GM12891 (cell line): ENCODE data around the gene SQOR.

ENCODE experiments used
- PAX5 ChIP-seq: IDR thresholded peaks from 2 replicates; pipeline ENCODE4 v1.6.1; 2011; ENCODE audit warnings: low read length, moderate library complexity, mild to moderate bottlenecking; ENCODE audit not compliant: insufficient read depth, severe bottlenecking
- POLR2A ChIP-seq: IDR thresholded peaks from 2 replicates; pipeline ENCODE4 v1.6.1; 2011; ENCODE audit warnings: low read depth, low read length, control low read depth
- POLR2AphosphoS5 ChIP-seq: IDR thresholded peaks from 2 replicates; pipeline ENCODE4 v1.6.1; 2011; ENCODE audit warnings: low read depth, low read length, control low read depth
- POU2F2 ChIP-seq: IDR thresholded peaks from 2 replicates; pipeline ENCODE4 v1.6.1; 2011; ENCODE audit warnings: low read depth, mild to moderate bottlenecking, control low read depth, low read length, moderate library complexity
- SPI1 ChIP-seq: IDR thresholded peaks from 2 replicates; pipeline ENCODE4 v1.6.1; 2011; ENCODE audit warnings: low read depth, low read length, control low read depth
- TAF1 ChIP-seq: IDR thresholded peaks from 2 replicates; pipeline ENCODE4 v1.6.1; 2011; ENCODE audit warnings: low read depth, low read length, control low read depth

DNA sequence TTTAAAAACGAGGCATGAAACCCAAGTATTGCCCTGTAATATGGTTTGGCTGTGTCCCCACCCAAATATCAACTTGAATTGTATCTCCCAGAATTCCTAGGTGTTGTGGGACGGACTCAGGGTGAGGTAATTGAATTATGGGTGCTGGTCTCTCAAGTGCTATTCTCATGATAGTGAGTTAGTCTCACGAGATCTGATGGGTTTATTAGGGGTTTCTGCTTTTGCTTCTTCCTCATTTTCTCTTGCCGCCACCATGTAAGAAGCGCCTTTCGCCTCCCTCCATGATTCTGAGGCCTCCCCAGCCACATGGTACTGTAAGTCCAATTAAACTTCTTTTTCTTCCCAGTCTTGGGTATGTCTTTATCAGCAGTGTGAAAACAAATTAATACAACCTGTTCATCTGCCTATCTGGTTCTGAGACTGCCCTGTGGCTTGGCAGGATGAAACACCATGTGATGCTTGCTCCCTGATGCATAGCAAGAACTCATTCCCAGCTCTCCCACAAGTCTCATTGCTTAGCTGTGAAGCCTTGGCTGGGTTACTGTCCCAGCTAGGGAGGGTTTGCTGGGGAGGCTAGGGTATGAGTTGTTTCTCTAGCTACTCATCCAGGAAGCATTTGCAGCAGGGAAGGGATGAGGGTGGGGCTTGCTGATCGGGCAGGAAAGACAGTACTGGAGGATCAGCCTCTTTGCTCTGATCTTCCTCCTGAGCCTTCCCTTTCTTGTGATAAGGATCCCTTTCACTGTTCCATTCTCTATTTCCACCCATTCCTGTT lies 3.7 kb upstream of the SQOR start:
- TF ChIP-seq POLR2A (no peak), POLR2AphosphoS5 (no peak), PAX5 (no peak), TAF1 (no peak), POU2F2 (no peak), SPI1 (no peak)
